ENCODE data around the gene CGREF1.

CGREF1 gene

GRCh38 chr2:27067385-27067784 lies 51.5 kb downstream of the CGREF1 start:
- no peak for TF ChIP-seq CTCF (conservative IDR thresholded peaks at IDR 0.05)
- H3K27ac ChIP-seq = no peak overlapping the region

GRCh38 chr2:27065128-27065527 lies 53.8 kb downstream of the CGREF1 start:
- no peak overlapping the region for H3K27ac ChIP-seq
- TF ChIP-seq CTCF (conservative IDR thresholded peaks at IDR 0.05) = no peak

- TF ChIP-seq CTCF (conservative IDR thresholded peaks at IDR 0.05) = no peak
- no peak overlapping the region for H3K27ac ChIP-seq
Observed at GRCh38 chr2:27060323-27060722, 58.6 kb downstream of the CGREF1 start.

GRCh38 chr2:27059141-27059820 lies 59.6 kb downstream of the CGREF1 start:
- no peak for TF ChIP-seq CTCF (conservative IDR thresholded peaks at IDR 0.05)

DNA sequence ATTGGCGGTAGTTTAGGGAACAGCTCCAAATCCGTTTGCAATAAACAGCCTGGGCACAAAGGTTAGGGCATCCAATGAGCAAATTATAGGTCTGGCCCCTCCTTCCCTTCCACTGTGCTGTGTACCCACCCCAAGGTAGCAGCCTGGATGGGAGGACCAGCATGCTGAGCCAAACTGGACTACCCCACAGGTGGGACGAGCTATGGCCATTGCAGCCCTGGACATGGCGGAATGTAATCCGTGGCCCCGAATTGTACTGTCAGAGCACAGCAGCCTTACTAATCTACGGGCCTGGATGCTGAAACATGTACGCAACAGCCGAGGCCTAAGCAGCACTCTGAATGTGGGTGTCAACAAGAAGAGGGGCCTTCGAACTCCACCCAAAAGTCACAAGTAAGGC lies 60.7 kb downstream of the CGREF1 start:
- H3K27ac ChIP-seq = no peak overlapping the region
- TF ChIP-seq CTCF (conservative IDR thresholded peaks at IDR 0.05) = no peak

More at GRCh38 chr2:27059141-27059820, 59.6 kb downstream of the CGREF1 start:
- H3K27ac ChIP-seq = no peak overlapping the region

GRCh38 chr2:27057184-27057583 lies 61.7 kb downstream of the CGREF1 start:
- TF ChIP-seq CTCF (conservative IDR thresholded peaks at IDR 0.05) = no peak

GRCh38 chr2:27054721-27055120 lies 64.2 kb downstream of the CGREF1 start:
- TF ChIP-seq CTCF (conservative IDR thresholded peaks at IDR 0.05) = no peak
- no peak overlapping the region for H3K27ac ChIP-seq

More at GRCh38 chr2:27057184-27057583, 61.7 kb downstream of the CGREF1 start:
- no peak overlapping the region for H3K27ac ChIP-seq
